A549 treated with AZD9567 at 1 μM for 4 hours (cell line): ENCODE measurements around the gene C6orf132. TPM values are rescaled to one million over a fixed set of nuclear protein-coding genes. Genes with fewer than 3 reads are reported as not detected.

ENCODE experiments used
- total RNA-seq: library from RNA; stranded (reverse); fragments of 200-300 nt; extraction: Qiagen RNA extraction; gene quantifications from 5 replicates; pipeline ENCODE4 v1.2.3, GENCODE V29; 2022; ENCODE audit not compliant: insufficient read depth

The C6orf132 gene
- 1.3 to 2.1 TPM (median 1.6 TPM) in 5 replicates for total RNA-seq

GRCh38 chr6:42142118-42142835, at the start of gene C6orf132:
TSS of gene C6orf132 (minus strand) at chr6:42142620. CDS start at chr6:42142444, 176 bp downstream.

DNA sequence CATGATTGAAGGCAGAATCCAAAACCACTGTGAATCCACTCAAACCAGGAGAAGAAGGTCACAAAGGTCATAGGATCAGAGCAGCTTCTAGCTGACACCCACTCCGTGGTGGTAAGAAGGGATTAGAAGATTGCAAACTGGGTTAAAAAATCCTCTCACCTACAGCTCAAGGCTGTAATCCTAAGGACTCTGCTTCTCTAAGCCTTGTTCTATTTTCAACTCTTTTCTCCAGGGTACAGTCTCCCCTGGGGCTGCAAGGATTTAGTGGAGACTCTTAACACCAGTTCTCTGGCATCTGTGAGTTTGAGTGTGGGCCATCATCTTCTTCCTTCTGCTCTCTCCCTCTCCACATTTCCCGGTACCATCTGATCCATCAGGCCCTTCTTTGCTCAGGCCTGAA, 30.7 kb upstream of the C6orf132 start, which contains the start of gene GUCA1A:
TSS of gene GUCA1A (plus strand) at position 264 of the 400 bp plus-strand sequence. CDS start 250 bp downstream, outside the sequence.

Other genes starting within 250 kb of the C6orf132 start
- 0.54 to 1.5 TPM (median 1.3 TPM) in 5 replicates for gene USP49, start 247.2 kb downstream of the C6orf132 start, total RNA-seq
- gene MED20, start 221.5 kb downstream of the C6orf132 start, total RNA-seq: 12.2 to 13.9 TPM (median 13.5 TPM) in 5 replicates
- 39.2 to 58.6 TPM (median 44.2 TPM) in 5 replicates for gene BYSL, start 221.1 kb downstream of the C6orf132 start, total RNA-seq
- gene CCND3, start 200.8 kb downstream of the C6orf132 start, total RNA-seq: 103 to 167 TPM (median 146 TPM) in 5 replicates
- 11.8 to 13.8 TPM (median 13.0 TPM) in 5 replicates for gene TAF8, start 92.1 kb downstream of the C6orf132 start, total RNA-seq
- gene GUCA1A, start 30.7 kb upstream of the C6orf132 start, total RNA-seq: not detected in 5 replicates
- 0.50 to 0.73 TPM (median 0.61 TPM) in 4 of 5 replicates, not detected in the other for gene GUCA1B, start 52.3 kb upstream of the C6orf132 start, total RNA-seq
- gene MRPS10, start 75.2 kb upstream of the C6orf132 start, total RNA-seq: 31.4 to 35.4 TPM (median 32.7 TPM) in 5 replicates